ENCODE measurements around the gene CUTC.
A peak's percentile ranks its signal among the peaks of the same experiment; 100 is the strongest.
"Not testable (repeated sequence)": the region's sequence is repeated elsewhere in the genome, so short reads cannot be mapped to it uniquely, and the experiment has no call there.

CUTC gene, protein sequence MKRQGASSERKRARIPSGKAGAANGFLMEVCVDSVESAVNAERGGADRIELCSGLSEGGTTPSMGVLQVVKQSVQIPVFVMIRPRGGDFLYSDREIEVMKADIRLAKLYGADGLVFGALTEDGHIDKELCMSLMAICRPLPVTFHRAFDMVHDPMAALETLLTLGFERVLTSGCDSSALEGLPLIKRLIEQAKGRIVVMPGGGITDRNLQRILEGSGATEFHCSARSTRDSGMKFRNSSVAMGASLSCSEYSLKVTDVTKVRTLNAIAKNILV

DNA sequence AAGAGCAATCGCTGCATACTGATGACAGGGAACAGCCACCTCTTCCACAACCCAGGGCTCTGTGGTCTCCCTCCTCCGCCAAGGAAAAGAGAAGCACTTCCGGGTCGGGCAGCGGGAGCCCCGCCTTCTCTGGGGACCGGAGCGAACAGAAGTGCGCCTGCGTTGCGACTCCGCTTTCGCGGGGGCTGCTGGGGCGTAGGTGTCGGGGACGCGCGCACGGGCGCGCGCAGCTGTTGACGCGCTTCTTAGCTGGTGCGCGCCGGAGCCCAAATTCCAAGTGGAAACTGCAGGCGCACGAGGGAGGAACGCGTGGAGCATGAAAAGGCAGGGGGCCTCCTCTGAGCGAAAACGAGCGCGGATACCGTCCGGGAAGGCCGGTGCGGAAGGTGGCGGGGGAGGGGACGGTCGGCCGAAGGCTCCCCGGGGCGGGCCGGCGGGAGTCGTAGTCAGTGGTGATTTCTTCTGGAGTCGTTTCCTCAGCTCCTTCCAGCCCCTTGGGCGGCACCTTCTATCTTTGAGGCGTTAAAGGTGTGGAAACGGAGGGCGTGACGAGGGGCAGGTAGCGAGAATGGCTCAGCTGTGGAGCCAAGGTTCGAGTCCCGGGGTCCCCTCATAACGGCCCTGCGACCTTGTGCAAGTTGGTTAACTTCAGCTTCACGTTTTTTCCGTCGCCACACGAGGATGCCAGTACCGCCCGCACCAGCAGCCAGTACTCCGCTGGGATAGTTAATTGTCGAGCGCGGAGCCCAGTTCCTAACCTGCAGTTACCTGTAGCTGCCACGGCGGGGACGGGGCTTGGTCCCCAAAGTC is at the start of gene CUTC, which contains the start of gene COX15:
CUTC (plus strand) TSS at position 202 of the 810 bp plus-strand sequence; CDS start at position 317, 115 bp downstream.
COX15 (minus strand) TSS at position 95 of the 810 bp plus-strand sequence; CDS start at position 17, 78 bp downstream.
- DNase-seq: peak; percentile 98
- in situ Hi-C loops (cut with HindIII; ENCODE audit: low pct_ligation_motif_present, low pct_unique_long_range_greater_than_20kb, low sequenced_read_pairs): no loop called here

DNA sequence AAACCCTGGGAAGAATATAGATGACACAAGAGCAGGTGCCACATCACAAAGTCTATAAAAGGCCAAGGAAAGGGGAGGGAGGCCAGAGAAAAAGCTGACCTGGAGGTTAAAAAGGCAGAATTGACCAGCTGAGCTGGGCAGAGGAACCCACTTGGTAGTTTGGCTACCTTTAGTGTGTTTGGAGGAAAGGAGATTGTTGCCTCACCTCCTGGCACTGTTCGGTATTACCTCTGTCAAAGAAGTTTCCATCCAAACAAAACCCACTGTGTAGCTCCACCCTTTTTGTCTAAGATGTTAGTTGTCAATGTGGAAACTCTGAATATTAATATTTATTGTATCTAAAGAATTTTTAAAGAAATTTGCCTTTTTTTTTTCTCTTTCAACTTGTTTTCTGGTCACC is 49.3 kb upstream of the CUTC start:
- in situ Hi-C loops (cut with HindIII; ENCODE audit: low pct_ligation_motif_present, low pct_unique_long_range_greater_than_20kb, low sequenced_read_pairs): no loop called here
- peak; percentile 74 for DNase-seq

DNA sequence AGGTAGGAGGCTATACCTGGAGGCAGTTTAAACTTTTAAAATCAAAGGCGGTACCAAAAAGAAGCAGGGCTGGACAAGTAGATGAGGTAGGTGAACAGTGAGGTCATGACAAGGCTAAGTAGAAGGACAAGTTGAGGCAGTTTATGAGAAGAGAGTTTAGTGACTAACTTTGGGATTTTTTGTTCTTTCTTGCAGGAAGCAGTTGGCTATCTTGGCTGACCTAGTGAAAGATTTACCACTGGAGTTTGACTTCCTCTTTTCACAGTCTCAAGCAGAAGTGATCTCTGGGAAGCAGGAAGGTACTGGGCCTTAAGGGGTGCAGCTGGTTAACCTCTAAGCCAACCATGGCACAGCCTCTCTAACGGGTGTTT is 46.5 kb upstream of the CUTC start:
- DNase-seq: peak; percentile 59
- in situ Hi-C loops (cut with HindIII; ENCODE audit: low pct_ligation_motif_present, low pct_unique_long_range_greater_than_20kb, low sequenced_read_pairs): no loop called here

DNA sequence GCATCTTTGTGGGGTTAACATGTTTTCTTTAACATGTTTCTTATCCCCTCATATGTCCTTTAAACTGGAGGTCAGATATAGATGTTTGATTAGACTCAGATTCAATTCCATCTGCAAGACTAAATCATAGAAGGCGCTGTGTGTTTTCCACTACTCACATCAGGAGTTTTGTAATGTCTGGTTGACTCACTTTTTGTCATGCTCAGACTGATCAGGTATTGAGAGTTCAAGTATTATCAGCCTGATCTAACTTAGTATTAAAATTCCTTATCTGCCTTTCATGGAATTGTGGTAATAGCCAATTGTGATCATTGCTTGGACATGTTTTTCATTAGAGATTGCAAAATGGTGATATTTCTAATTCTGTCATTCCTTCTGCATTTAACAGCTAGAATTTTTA is 42.6 kb upstream of the CUTC start:
- in situ Hi-C loops (cut with HindIII; ENCODE audit: low pct_ligation_motif_present, low pct_unique_long_range_greater_than_20kb, low sequenced_read_pairs): no loop called here
- no peak for DNase-seq

DNA sequence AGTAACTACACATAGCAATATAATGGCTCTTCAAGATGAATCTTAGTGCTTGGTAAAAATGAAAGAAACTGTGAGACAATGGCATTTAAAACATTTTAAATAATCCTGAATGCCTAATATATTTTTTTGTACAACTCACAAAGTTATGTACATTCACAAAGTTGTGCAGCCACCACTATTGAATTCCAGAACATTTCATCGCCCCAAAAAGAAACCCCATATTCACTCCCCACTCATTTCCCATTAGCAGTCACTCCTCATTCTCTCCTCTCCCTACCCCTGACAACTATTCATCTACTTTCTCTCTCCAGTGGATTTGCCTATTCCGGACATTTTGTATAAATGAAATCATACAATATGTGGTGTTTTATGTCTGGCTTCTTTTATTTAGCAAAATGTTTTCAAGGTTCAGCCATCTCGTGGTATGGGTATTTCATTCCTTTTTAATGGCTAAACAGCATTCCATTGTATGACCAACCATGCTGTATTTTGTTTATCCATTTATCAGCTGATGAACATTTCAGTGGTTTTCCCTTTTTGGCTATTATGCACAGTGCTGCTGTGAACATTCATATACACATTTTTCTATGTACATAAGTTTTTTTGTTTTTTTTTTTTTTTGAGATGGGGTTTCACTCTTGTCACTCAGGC is 38.0 kb upstream of the CUTC start:
- in situ Hi-C loops (cut with HindIII; ENCODE audit: low pct_ligation_motif_present, low pct_unique_long_range_greater_than_20kb, low sequenced_read_pairs): no loop called here
- peak; percentile 26 for DNase-seq

DNA sequence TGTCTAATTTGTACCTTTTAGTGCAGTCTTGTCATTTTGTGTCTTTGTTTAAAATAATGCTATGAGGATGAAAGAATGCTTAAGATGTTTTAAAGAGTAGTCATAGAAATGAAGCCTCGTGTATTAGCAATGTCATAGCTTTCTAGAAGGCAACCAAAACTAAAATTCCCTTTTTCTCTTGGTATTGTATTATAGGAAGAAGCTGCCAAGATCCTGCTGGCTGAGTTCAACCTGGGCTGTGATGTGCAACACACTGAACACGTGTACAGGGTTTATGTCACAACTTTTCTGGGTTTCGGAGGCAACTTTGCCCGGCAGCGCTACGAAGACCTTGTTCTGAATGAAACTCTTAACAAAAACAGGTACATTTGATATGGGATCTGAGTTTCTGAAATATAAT is 36.3 kb upstream of the CUTC start:
- DNase-seq: no peak
- in situ Hi-C loops (cut with HindIII; ENCODE audit: low pct_ligation_motif_present, low pct_unique_long_range_greater_than_20kb, low sequenced_read_pairs): no loop called here

DNA sequence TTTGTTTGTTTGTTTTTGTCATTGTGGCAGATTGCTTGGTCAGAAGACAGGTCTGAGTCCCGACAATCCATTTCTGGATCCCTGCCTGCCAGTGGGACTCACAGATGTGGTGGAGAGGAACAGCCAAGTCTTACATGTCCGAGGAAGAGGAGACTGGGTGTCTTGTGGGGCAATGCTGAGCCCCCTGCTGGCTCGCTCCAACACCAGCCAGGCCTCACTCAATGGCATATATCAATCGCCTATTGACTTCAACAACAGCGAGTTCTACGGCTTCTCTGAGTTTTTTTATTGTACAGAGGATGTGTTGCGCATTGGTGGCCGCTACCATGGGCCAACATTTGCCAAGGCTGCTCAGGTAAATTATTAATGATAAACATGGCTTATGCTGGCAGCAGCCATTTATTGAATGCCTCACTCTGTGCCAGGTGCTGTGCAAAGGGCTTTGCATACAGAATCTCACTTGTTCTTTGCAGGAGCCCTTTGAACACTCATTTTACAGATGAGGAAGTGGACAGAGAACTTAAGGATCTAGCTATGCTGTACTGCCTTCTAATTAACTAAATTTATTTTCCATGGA is 33.4 kb upstream of the CUTC start:
- in situ Hi-C loops (cut with HindIII; ENCODE audit: low pct_ligation_motif_present, low pct_unique_long_range_greater_than_20kb, low sequenced_read_pairs): no loop called here
- DNase-seq: no peak

DNA sequence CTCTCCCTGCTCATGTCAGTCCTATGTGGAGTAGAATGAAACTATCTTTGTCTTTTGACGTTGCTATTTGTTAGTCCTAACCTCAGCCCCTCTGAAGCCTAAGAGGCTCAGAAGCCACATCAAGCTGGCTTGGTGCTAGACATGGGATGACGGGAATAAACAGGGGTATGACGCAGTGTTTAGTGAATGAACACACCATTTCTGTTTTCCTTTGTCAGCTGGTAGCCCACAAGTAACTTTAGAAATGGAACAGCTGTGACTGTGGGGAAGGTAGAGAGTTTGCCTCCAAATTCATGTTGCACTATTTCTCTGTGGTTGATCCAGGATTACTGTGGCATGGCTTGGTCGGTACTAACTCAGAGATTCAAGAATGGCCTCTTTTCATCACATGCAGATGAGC is 31.4 kb upstream of the CUTC start:
- in situ Hi-C loops (cut with HindIII; ENCODE audit: low pct_ligation_motif_present, low pct_unique_long_range_greater_than_20kb, low sequenced_read_pairs): no loop called here
- DNase-seq: no peak

DNA sequence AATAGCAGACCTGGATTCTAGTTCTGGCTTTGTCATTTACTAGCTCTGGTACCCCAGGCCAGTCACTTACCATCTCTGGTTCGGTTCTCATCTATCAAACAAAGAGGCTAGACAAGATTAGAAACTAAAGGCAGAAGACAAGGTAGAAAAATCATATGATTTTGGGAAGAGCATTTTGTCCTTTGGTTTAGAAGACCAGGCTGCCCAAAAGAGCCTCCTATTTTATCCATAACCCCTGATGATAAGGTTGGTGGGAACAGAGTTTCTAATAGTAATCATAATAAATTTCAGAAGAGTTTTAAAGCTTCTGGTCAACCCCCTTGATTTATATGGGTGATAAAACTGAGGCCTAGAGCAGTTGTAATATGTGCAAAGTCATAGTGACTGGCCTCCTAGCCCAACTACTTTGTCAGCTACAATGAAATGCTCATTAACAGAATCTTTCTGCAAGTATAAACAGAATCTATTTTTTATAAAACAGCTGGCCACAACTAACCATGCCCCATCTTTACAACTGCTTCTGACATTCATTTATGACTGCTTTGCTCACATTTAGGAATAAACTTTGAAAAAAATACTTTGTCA is 23.5 kb upstream of the CUTC start:
- no peak for DNase-seq
- in situ Hi-C loops (cut with HindIII; ENCODE audit: low pct_ligation_motif_present, low pct_unique_long_range_greater_than_20kb, low sequenced_read_pairs): no loop called here

DNA sequence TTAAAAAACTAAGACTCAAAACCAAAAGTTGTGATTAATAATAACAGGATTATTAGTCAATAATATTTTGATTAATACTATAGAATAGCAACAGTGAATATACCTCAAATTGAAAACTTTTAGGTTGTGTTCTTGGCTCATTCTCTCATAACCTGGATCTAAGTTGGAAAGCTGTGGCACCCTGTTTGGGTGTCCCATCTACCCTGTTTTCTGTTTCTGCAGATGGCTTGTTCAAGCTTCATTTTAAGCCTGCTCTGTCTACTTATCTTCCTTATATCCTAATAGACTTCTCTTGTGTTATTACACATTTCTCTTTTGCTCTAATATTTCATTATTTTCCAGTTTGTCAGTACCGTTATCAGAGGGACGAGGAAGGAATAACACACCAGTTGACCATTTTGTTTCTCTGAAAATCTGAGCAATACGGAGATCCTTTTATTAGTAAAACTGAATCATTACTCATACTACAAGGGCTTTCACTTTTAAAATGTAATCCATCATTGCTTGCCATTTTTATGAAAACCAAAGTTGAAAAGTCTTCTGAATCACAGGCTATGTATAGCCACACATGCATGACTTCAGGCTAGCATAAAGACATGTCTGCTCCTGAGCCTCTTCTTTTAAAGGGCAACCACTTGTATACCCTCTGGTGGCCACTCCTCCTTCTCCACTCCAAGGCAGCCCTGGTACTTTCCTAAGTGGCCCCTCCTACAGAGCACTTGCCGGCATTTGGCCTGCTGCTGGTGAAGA is 22.4 kb upstream of the CUTC start:
- peak; percentile 29 for DNase-seq
- in situ Hi-C loops (cut with HindIII; ENCODE audit: low pct_ligation_motif_present, low pct_unique_long_range_greater_than_20kb, low sequenced_read_pairs): no loop called here

DNA sequence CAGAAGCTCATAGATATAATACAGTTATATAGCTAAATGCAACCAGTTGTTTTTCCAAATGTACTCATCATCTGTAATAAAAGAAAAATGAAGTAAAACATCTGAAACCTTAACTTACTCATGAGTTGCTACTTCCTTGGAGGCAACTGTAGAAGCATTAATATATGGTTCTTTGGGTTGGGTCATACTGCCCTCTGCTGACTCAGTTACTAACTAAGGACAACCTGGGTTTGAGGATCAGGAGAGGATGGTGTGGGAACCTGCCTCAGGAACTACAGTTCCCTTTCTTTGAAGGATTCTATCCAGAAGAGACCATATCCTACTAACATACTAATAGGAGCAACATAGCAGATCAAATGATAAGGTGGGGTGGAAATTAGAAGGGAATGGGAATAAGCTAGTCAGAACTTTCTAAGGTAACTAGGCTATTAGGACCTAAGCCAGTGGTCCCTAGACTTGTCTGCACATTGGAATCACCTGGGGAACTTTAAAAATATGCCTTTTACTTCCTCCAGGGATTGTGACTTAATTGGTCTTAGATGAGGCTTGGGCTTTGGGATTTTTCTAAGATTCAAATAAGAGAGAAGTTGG is 20.8 kb upstream of the CUTC start:
- DNase-seq: peak; percentile 67
- in situ Hi-C loops (cut with HindIII; ENCODE audit: low pct_ligation_motif_present, low pct_unique_long_range_greater_than_20kb, low sequenced_read_pairs): no loop called here

DNA sequence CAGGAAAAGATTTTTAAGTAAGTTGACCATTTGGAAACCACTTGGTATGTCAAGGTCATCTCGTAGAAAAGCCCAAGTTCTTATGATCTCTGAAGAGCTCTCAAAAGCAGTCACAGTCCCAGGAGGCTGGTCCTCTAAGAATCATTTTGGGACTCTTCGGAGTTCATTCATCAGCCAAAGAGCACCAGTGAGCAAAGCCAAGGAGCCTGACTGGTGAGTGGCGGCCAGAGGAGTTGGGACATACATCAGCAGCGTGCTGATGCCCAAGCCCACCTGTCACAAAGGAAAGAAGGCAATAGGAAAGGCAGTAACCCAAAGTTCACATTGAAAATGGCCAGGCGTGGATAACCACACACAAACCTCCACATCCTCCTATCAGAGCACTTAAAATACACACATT is 17.6 kb upstream of the CUTC start:
- in situ Hi-C loops (cut with HindIII; ENCODE audit: low pct_ligation_motif_present, low pct_unique_long_range_greater_than_20kb, low sequenced_read_pairs): no loop called here
- no peak for DNase-seq

DNA sequence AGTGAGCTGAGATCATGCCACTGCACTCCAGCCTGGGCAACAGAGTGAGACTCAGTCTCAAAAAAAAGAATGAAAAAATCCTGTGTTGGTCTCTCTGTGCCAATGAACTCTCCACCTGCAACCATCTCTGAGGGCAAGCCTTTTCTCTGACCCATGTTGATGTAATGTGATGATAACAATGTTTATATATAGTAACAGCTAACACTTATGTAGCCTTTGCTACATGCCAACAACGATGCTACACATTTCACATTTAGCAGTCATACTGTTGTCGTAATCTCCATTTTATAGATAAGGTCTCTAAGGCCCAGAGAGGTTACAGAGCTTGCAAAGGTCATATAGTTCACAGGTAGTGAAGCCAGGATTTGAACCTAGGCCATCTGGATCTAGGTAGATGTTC is 11.6 kb upstream of the CUTC start:
- DNase-seq: no peak
- in situ Hi-C loops (cut with HindIII; ENCODE audit: low pct_ligation_motif_present, low pct_unique_long_range_greater_than_20kb, low sequenced_read_pairs): no loop called here

DNA sequence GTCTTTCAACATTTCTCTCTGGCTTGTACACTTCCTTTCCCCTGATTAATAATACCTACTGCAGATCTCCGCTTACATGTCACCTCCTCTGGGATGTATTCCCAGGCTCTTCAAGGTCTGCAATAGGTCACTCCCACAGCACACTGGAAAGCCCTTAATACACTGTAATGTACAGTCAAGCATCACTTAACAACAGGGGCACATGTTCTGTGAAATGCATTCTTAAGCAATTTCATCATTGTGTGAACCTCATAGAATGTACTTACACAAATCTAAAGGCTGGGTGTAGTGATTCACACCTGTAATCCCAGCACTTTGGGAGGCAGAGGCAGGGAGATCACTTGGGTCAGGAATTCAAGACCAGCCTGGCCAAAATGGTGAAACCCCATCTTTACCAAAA is 2.0 kb upstream of the CUTC start:
- in situ Hi-C loops (cut with HindIII; ENCODE audit: low pct_ligation_motif_present, low pct_unique_long_range_greater_than_20kb, low sequenced_read_pairs): no loop called here
- DNase-seq: peak; percentile 78

DNA sequence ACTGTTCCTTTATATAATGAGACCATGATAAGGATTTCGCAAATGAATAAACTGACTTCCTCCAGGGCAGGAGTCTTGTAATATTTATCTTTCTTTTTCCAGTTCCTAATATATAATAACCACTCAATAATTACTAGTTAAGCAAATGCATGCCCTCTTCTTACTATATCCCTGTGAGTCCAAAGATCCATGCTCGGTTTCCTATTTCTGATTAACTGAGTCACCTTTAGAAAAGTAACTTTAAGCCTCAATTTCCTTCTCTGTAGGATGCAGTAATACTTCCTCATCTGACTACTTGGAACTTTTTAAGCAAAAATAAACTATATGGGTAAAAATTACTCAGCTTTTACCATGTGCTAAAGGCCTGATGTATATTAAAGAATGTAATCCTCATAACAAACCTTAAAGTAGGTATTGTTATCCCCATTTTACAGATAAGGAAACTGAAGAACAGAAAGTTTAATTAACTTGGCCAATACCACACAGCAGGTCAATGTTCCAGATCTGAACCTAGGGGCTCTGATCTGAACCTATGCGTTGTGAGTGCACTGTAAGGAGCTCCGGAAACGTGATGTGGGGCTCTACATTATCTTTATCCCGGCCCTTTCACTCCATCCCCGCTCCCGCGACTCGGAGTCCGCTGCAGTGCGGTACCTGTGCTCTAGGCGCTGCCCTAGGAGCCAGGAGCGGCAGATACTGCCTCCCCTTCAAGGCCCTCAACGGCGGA is 565 bp upstream of the CUTC start:
- in situ Hi-C loops (cut with HindIII; ENCODE audit: low pct_ligation_motif_present, low pct_unique_long_range_greater_than_20kb, low sequenced_read_pairs): no loop called here

DNA sequence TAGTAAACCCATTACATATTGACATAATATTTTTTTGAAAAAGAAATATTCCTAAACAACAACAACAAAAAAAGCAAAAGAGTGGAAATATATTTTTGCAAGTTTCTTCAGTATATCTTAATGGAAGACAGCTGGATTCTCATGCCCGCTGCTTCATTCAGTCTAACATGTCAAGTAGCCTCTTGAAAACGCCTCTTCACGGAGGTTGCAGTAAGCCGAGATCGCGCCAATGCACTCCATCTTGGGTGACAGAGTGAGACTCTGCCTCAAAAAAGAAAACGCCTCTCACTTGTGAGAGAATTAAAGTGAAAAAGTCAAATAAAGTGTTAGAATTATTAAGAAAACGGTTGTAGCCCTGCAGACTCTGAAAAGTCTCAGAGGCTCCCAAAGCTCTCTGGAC is 1.3 kb downstream of the CUTC start:
- in situ Hi-C loops (cut with HindIII; ENCODE audit: low pct_ligation_motif_present, low pct_unique_long_range_greater_than_20kb, low sequenced_read_pairs): no loop called here
- DNase-seq: no peak

More for the DNA sequence above, 565 bp upstream of the CUTC start:
- no peak for DNase-seq

DNA sequence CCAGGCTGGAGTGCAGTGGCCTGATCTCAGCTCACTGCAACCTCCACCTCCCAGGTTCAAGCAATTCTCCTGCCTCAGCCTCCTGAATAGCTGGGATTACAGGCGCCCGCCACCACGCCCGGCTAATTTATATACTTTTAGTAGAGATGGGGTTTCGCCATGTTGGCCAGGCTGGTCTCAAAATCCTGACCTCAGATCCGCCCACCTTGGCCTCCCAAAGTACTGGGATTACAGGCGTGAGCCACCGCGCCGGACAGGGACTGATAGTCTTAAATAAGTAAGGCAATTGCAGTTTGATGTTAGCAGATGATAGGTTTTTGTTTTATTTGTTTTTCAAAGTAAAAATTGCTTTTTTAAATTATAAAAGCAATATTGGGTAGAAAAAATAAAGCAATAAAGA is 2.1 kb downstream of the CUTC start:
- DNase-seq; in situ Hi-C loops (cut with HindIII; ENCODE audit: low pct_ligation_motif_present, low pct_unique_long_range_greater_than_20kb, low sequenced_read_pairs): not testable (repeated sequence)
